GM12878 (cell line): ENCODE results near the gene BORCS8. TPM values are rescaled to one million over a fixed set of nuclear protein-coding genes. Genes with fewer than 3 reads are reported as not detected.
A peak's percentile ranks its signal among the peaks of the same experiment; 100 is the strongest.

Source experiments
- BMI1 ChIP-seq: fragments of 450-650 bp; IDR thresholded peaks from 2 replicates; pipeline ENCODE4 v1.6.1; 2016; ENCODE audit warnings: mild to moderate bottlenecking, moderate library complexity, borderline replicate concordance
- GATAD2B ChIP-seq: fragments of 450-650 bp; conservative IDR thresholded peaks from 2 replicates; pipeline ENCODE4 v1.6.1; 2017; ENCODE audit warnings: low read depth, mild to moderate bottlenecking, moderate library complexity
- HCFC1 ChIP-seq: fragments of 150-350 bp; IDR thresholded peaks from 2 replicates; pipeline ENCODE4 v1.6.1; 2014; ENCODE audit warnings: low read length
- HDAC2 ChIP-seq: fragments of 200-600 bp; sonication (generic); IDR thresholded peaks from 2 replicates; pipeline ENCODE4 v1.6.1; 2017
- HDGF ChIP-seq: fragments of 450-650 bp; IDR thresholded peaks from 2 replicates; pipeline ENCODE4 v1.6.1; 2016; ENCODE audit warnings: antibody characterized with exemption
- MXI1 ChIP-seq: fragments of 150-350 bp; IDR thresholded peaks from 2 replicates; pipeline ENCODE4 v1.6.1; 2011; ENCODE audit warnings: low read depth, mild to moderate bottlenecking, inconsistent platforms, low read length, improper control_type of control experiment
- POU2F2 ChIP-seq: IDR thresholded peaks from 3 replicates; pipeline ENCODE4 v1.6.1; 2011; ENCODE audit warnings: low read depth, mild to moderate bottlenecking, low read length, borderline replicate concordance
- RB1 ChIP-seq: fragments of 450-650 bp; formaldehyde crosslinking; IDR thresholded peaks from 2 replicates; pipeline ENCODE4 v1.6.1; 2017; ENCODE audit warnings: mild to moderate bottlenecking, borderline replicate concordance
- RELA ChIP-seq: fragments of 450-650 bp; IDR thresholded peaks from 2 replicates; pipeline ENCODE4 v1.8.0; 2014; ENCODE audit warnings: borderline replicate concordance; ENCODE audit not compliant: partially characterized antibody
- SMAD5 ChIP-seq: IDR thresholded peaks from 2 replicates; pipeline ENCODE4 v1.6.1; 2016; ENCODE audit warnings: antibody characterized with exemption, low read depth
- SPI1 ChIP-seq: IDR thresholded peaks from 2 replicates; pipeline ENCODE4 v1.6.1; 2011; ENCODE audit warnings: low read depth, mild to moderate bottlenecking, low read length, moderate library complexity, borderline replicate concordance; ENCODE audit not compliant: insufficient read depth
- SREBF2 ChIP-seq: IDR thresholded peaks from 2 replicates; pipeline ENCODE4 v1.6.1; 2012; ENCODE audit warnings: mild to moderate bottlenecking, low read length
- SRF ChIP-seq, 2 experiments: IDR thresholded peaks; 2 replicates each; pipeline ENCODE4 v1.6.1; 2011; ENCODE audit warnings: low read depth in 2 of 2, low read length in 2 of 2, mild to moderate bottlenecking in 1 of 2, moderate library complexity in 1 of 2
- STAT1 ChIP-seq: fragments of 450-650 bp; conservative IDR thresholded peaks from 2 replicates; pipeline ENCODE4 v1.6.1; 2014; ENCODE audit warnings: antibody characterized with exemption, mild to moderate bottlenecking
- TARDBP ChIP-seq: IDR thresholded peaks from 2 replicates; pipeline ENCODE4 v1.6.1; 2016; ENCODE audit warnings: borderline replicate concordance
- TCF12 ChIP-seq: IDR thresholded peaks from 2 replicates; pipeline ENCODE4 v1.6.1; 2011; ENCODE audit warnings: low read depth, mild to moderate bottlenecking, low read length
- TCF7 ChIP-seq: IDR thresholded peaks from 2 replicates; pipeline ENCODE4 v1.6.1; 2014; ENCODE audit warnings: antibody characterized with exemption, borderline replicate concordance
- ZNF217 ChIP-seq: fragments of 450-650 bp; IDR thresholded peaks from 2 replicates; pipeline ENCODE4 v1.6.1; 2017; ENCODE audit warnings: antibody characterized with exemption, mild to moderate bottlenecking
- ZNF274 ChIP-seq: IDR thresholded peaks from one replicate; pipeline ENCODE4 v1.8.0; 2011; ENCODE audit not compliant: insufficient read length, insufficient read depth
- ZNF622 ChIP-seq: fragments of 450-650 bp; IDR thresholded peaks from 2 replicates; pipeline ENCODE4 v1.6.1; 2017; ENCODE audit warnings: mild to moderate bottlenecking, inconsistent platforms
- polyA plus RNA-seq, 11 experiments: library from polyadenylated mRNA; depleted of rRNA in 4 of 11; unstranded in 6 of 11; stranded (reverse) in 5 of 11; fragments of >200 nt; fragmentation: Nextera tagmentation in 4 of 11; fragmentation: Illumina TruSeq in 1 of 11; extraction: Ambion mirVana in 4 of 11; extraction: Trizol in 1 of 11; gene quantifications; 1 replicate in 1 of 11; 2 replicates in 10 of 11; pipeline versions ENCODE4 v1.2.1 to v1.2.3, GENCODE V29; 2011 to 2016; ENCODE audit warnings: inconsistent platforms in 2 of 11, missing spikeins in 2 of 11, low read depth in 1 of 11
- total RNA-seq, 4 experiments: library from RNA; depleted of rRNA in 3 of 4; stranded (reverse); fragments of >200 nt in 3 of 4; fragmentation: Illumina TruSeq in 1 of 4; extraction: Trizol in 1 of 4; gene quantifications; 2 replicates each; pipeline versions ENCODE4 v1.2.1 to v1.2.3, GENCODE V29; 2013 to 2021
- TF ChIP-seq, protein P1 (sequence below): IDR thresholded peaks from 2 replicates; pipeline ENCODE4 v1.6.1; 2011; ENCODE audit warnings: low read depth, mild to moderate bottlenecking, low read length, moderate library complexity, borderline replicate concordance; ENCODE audit errors: extremely low read depth
- TF ChIP-seq, protein P2 (sequence below): IDR thresholded peaks from 2 replicates; pipeline ENCODE4 v1.6.1; 2011; ENCODE audit warnings: borderline replicate concordance, low read depth, mild to moderate bottlenecking, moderate library complexity, mixed read lengths, low read length; ENCODE audit not compliant: insufficient read depth; ENCODE audit errors: extremely low read length
- TF ChIP-seq, protein P3 (sequence below): fragments of 150-350 bp; IDR thresholded peaks from 2 replicates; pipeline ENCODE4 v1.6.1; 2016; ENCODE audit warnings: low read depth, low read length
- TF ChIP-seq, protein P4 (sequence below): fragments of 450-650 bp; IDR thresholded peaks from 2 replicates; pipeline ENCODE4 v1.6.1; 2016; ENCODE audit warnings: mild to moderate bottlenecking
- TF ChIP-seq, protein P5 (sequence below): IDR thresholded peaks from 2 replicates; pipeline ENCODE4 v1.6.1; 2012; ENCODE audit warnings: low read depth, low read length, improper control_type of control experiment

Gene BORCS8
- total and polyA plus RNA-seq, 10 of the 15 experiments (the other 5 are each of a cell fraction or from before 2014, with no cell fraction given): 3.7 to 40.3 (median 23.4) TPM

DNA sequence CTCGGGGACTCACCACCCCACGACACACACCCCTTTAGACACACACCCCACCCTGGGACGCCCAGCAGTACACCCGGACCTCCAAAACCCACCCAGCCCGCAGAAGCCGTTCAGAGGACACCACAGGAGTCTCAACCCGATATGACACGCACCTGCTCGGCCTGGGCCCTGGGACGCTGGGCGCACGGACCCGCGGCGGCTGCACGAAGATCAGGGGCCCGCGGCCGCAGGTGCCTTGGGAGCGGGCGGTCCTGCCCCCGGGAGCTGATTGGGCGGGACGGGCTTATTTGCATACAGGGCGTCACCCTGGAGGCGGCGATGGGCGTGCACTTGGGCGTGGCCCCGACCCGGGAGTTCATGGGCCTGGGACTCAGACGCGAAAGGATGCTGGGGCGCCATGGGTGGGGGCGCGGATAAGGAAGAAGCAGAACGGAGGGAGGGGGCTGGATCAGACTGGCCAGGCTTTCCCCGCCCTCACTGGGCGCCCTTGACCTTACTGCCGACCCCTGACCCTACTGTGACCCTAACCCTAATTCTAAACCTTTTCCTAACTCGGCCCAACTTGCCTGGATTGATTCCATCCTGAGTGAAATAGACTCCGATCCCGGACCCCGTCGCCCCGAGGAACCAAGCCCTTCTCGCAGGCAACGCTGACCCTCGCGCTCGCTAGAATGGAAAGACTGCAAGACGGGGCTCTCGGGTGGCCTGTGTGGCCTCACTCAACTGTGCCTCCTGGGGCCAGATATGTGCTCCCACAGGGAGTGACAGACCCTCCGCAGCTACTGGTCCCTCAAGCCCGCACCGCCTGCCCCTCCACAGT lies 21.7 kb downstream of the BORCS8 start, which contains the start of gene MEF2B (continued):
- TF ChIP-seq, protein P1, sequence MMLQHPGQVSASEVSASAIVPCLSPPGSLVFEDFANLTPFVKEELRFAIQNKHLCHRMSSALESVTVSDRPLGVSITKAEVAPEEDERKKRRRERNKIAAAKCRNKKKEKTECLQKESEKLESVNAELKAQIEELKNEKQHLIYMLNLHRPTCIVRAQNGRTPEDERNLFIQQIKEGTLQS: no peak
- TF ChIP-seq MXI1 (no peak), HDGF (no peak; the same call in 1 of the 2 replicates), TCF7 (no peak), SPI1 (no peak), RB1 (no peak), SRF (IDR thresholded peaks at IDR 0.05; ENCODE audit: low read depth in 2 of 2, low read length in 2 of 2) (0 out of 4 replicates have a peak, but pooled peaks of 1 of the 2 experiments have one; percentile 3), TARDBP (no peak), ZNF622 (no peak), STAT1 (no peak), TCF12 (no peak), ZNF274 (no peak), ZNF217 (no peak), SMAD5 (peak; percentile 74; the same call in 1 of the 2 replicates), POU2F2 (peak; percentile 97; the same call in 2 of the 3 replicates), SREBF2 (no peak), HCFC1 (no peak), RELA (no peak), HDAC2 (no peak), GATAD2B (0 out of 2 replicates have a peak, but pooled peaks have one; percentile 27), BMI1 (no peak)
- TF ChIP-seq, protein P2, sequence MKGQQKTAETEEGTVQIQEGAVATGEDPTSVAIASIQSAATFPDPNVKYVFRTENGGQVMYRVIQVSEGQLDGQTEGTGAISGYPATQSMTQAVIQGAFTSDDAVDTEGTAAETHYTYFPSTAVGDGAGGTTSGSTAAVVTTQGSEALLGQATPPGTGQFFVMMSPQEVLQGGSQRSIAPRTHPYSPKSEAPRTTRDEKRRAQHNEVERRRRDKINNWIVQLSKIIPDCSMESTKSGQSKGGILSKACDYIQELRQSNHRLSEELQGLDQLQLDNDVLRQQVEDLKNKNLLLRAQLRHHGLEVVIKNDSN: no peak
- TF ChIP-seq, protein P3, sequence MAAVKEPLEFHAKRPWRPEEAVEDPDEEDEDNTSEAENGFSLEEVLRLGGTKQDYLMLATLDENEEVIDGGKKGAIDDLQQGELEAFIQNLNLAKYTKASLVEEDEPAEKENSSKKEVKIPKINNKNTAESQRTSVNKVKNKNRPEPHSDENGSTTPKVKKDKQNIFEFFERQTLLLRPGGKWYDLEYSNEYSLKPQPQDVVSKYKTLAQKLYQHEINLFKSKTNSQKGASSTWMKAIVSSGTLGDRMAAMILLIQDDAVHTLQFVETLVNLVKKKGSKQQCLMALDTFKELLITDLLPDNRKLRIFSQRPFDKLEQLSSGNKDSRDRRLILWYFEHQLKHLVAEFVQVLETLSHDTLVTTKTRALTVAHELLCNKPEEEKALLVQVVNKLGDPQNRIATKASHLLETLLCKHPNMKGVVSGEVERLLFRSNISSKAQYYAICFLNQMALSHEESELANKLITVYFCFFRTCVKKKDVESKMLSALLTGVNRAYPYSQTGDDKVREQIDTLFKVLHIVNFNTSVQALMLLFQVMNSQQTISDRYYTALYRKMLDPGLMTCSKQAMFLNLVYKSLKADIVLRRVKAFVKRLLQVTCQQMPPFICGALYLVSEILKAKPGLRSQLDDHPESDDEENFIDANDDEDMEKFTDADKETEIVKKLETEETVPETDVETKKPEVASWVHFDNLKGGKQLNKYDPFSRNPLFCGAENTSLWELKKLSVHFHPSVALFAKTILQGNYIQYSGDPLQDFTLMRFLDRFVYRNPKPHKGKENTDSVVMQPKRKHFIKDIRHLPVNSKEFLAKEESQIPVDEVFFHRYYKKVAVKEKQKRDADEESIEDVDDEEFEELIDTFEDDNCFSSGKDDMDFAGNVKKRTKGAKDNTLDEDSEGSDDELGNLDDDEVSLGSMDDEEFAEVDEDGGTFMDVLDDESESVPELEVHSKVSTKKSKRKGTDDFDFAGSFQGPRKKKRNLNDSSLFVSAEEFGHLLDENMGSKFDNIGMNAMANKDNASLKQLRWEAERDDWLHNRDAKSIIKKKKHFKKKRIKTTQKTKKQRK: no peak
- TF ChIP-seq, protein P4, sequence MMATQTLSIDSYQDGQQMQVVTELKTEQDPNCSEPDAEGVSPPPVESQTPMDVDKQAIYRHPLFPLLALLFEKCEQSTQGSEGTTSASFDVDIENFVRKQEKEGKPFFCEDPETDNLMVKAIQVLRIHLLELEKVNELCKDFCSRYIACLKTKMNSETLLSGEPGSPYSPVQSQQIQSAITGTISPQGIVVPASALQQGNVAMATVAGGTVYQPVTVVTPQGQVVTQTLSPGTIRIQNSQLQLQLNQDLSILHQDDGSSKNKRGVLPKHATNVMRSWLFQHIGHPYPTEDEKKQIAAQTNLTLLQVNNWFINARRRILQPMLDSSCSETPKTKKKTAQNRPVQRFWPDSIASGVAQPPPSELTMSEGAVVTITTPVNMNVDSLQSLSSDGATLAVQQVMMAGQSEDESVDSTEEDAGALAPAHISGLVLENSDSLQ: peak; percentile 11; the same call in 1 of the 2 replicates
- TF ChIP-seq, protein P5, sequence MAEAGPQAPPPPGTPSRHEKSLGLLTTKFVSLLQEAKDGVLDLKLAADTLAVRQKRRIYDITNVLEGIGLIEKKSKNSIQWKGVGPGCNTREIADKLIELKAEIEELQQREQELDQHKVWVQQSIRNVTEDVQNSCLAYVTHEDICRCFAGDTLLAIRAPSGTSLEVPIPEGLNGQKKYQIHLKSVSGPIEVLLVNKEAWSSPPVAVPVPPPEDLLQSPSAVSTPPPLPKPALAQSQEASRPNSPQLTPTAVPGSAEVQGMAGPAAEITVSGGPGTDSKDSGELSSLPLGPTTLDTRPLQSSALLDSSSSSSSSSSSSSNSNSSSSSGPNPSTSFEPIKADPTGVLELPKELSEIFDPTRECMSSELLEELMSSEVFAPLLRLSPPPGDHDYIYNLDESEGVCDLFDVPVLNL: no peak
